NCI-H146 treated with DMSO at 0.1 percent for 48 hours (cell line): ENCODE data around the gene REEP1.

ENCODE experiments used
- DNase-seq: peaks from one replicate; lab custom pipeline; 2025; ENCODE audit not compliant: unreplicated experiment; lab: John Stamatoyannopoulos, UW

The REEP1 gene

GRCh38 chr2:86226636-86227520, 110.5 kb downstream of the REEP1 start:
- no peak for DNase-seq

- no peak for DNase-seq
These were observed 111.4 kb downstream of the REEP1 start for GRCh38 chr2:86226070-86226469.

GRCh38 chr2:86225581-86225980, 111.8 kb downstream of the REEP1 start:
- no peak for DNase-seq

GRCh38 chr2:86224645-86225355, 112.6 kb downstream of the REEP1 start:
- no peak for DNase-seq

- DNase-seq = no peak
These were observed 113.4 kb downstream of the REEP1 start for GRCh38 chr2:86223927-86224560.

- DNase-seq = no peak
These were observed 114.1 kb downstream of the REEP1 start for GRCh38 chr2:86223140-86223926.

- peak; percentile 30 for DNase-seq
These were observed 116.3 kb downstream of the REEP1 start for GRCh38 chr2:86221066-86221684.

- no peak for DNase-seq
These were observed 117.5 kb downstream of the REEP1 start for GRCh38 chr2:86219896-86220295.

- DNase-seq = no peak
These were observed 119.3 kb downstream of the REEP1 start for GRCh38 chr2:86218124-86218523.

- DNase-seq = no peak
These were observed 120.6 kb downstream of the REEP1 start for GRCh38 chr2:86216575-86217555.

- no peak for DNase-seq
These were observed 123.0 kb downstream of the REEP1 start for GRCh38 chr2:86214503-86214832.

- no peak for DNase-seq
These were observed 123.5 kb downstream of the REEP1 start for GRCh38 chr2:86213699-86214502.

- DNase-seq = no peak
These were observed 124.4 kb downstream of the REEP1 start for GRCh38 chr2:86213056-86213455.

GRCh38 chr2:86211796-86212188, 125.6 kb downstream of the REEP1 start:
- no peak for DNase-seq

GRCh38 chr2:86211033-86211795, 126.2 kb downstream of the REEP1 start:
- no peak for DNase-seq

- no peak for DNase-seq
These were observed 133.0 kb downstream of the REEP1 start for GRCh38 chr2:86204458-86204857.

- DNase-seq = no peak
These were observed 133.8 kb downstream of the REEP1 start for GRCh38 chr2:86203614-86204013.

- DNase-seq = no peak
These were observed 134.7 kb downstream of the REEP1 start for GRCh38 chr2:86202702-86203101.
